GM20000 (cell line): ENCODE measurements around the gene CLK4.

Experiments used
- DNase-seq: peaks from one replicate; pipeline ENCODE4 v3.0.0; 2012; ENCODE audit warnings: low spot score
- CTCF ChIP-seq: IDR thresholded peaks from 2 replicates; pipeline ENCODE4 v1.5.1; 2012; ENCODE audit warnings: mild to moderate bottlenecking, control low read depth; ENCODE audit errors: extremely low read depth, missing control alignments

The CLK4 gene

GRCh38 chr5:178595750-178596149, 31.1 kb downstream of the CLK4 start:
- TF ChIP-seq CTCF, result no peak
- no peak for DNase-seq

GRCh38 chr5:178595150-178595549, 31.7 kb downstream of the CLK4 start:
- no peak for DNase-seq
- no peak for TF ChIP-seq CTCF

DNA sequence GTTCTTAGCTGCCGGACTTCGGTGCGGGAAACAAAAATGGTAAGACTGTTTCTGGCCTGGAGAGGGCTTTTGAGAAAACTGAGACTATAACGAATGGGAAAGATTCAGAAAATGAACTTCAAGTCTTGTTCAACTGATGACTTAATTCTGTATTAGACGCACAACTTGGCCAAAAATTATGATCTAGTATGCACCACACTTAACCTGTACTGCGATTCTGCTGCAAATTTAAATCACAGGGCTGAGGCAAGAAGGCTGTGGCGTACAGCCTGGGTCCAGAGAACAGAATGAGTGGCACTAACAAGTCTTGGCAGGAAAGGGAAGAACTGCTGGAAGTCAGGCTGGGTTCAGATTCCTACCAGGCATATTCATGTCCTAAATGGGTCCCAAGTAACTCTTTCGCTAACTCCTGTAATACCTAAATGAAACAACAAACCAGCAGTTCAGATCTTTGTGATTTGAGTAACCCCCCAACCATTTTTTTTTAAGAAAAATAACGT, 35.9 kb downstream of the CLK4 start:
- no peak for TF ChIP-seq CTCF
- peak; percentile 14 for DNase-seq

DNA sequence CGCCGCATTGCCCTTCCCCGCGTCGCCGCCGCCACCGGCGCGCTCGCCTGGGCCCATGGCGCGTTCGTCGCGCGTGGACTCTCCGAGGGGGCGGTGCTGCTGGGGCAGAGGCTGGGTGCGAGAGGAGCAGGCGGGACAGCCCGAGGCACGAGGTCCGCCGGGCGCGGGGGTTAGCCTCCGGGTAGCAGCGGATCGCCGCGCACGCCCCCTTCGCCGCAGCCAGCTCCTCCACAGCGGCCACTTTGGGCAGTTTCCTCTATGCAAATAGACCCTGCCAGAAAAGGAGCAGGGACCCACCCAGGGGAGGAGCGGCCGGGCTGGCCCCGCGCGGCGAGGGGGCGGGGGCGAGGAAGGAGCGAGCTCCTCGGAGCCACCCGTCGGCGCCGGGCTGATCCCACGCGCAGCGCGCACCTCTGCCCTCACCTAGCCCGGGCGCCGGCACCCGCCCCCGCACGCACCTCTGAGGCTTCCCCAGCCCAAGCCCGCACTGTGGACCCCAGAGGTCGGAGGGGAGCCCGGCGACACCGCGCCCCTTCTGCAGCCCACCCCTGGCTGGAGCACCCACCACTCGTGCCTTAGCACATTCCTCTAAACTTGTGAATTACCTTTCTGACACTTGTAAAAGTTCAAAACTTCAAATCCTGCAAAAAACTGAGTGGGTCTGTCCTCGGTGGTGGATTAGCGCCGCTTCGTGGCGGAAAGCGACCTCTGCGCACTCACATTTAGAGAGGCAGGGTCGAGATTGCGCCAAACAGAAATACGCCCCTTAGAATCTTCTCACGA, 36.5 kb downstream of the CLK4 start, which contains the start of gene COL23A1:
TSS of gene COL23A1 (minus strand) at position 253 of the 783 bp plus-strand sequence.
- DNase-seq, result peak; percentile 74
- no peak for TF ChIP-seq CTCF

DNA sequence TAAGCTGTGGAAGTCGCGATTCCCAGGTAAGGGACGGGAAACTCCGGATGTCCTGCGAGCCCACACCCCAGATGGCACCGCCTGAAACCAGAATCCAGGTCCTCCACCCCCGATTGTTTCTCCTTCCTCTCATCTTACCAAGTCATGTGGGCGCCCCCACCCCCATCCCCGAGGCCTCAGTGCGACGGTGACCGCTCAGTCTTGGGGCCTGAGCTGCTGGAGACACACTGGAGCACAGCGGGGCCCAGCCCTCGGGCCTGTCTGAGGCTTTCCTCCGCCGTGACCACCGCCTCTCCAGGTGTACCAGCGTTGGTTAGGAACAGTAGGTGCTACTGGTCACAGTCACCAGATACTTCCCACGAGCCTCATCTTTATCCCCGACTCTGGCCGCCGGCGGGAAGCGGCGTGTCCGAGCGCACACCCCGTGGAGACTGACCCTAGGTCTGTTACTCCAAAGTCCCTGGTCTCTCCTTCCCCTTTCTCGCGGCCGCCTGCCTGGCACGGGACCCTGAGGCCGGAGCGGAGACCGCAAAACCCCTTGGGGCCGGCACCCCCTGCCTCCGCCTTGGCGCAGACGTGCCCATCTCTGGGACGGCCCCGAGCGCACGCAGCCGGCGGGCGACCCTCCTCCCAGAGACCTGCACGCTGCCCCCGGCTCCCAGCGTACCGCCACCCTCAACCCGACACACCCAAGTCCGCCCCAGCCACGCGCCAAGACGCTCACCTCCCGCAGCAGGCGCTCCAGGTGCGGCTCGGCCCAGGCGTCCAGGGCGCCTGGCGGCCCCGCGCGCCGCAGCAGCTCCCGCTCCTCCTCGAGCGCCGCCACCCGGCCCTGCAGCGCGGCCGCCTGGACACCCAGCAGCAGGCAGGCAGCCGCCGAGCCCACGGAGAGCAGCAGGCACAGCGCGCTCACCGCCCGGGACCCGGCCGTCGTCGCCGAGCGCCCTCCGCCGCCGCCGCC, 37.4 kb downstream of the CLK4 start:
- DNase-seq, result no peak
- no peak for TF ChIP-seq CTCF

DNA sequence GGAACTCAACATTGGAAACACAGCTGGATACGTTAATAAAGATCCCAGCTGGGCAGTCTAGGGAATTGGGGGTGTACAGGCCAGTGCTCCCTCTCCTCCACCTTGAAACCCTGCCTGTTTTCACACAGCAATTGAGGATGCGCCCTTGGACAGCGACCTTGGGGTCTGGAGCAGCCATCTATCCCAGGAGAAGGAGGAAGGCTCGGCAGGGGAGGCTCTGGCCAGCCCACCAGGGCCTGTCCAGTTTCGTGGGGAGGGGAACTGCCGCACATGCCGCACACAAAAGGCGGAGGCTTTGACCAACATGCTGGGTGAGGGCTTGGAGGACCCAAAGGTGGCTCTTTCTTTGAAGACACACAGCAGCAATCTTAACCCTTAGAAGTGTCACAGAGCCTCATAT, 38.1 kb downstream of the CLK4 start:
- no peak for TF ChIP-seq CTCF
- DNase-seq, result no peak
